IMR-90 (cell line): ENCODE data around the gene COL9A2. TPM values are rescaled to one million over a fixed set of nuclear protein-coding genes. Genes with fewer than 3 reads are reported as not detected.

Source experiments
- ATAC-seq: fragments of 200-7000 bp; cut with Tn5 transposase; 2 replicates; pipeline ENCODE4 v1.9.1; 2020; ENCODE audit warnings: low read depth, mild to moderate bottlenecking, moderate library complexity
- BruUV-seq: library from RNA; stranded (reverse); fragments of 400-500 nt; replicated peaks from 2 replicates; lab custom pipeline; 2021; lab: Mats Ljungman, UMichigan
- CTCF ChIA-PET: fragments of 300-600 bp; formaldehyde crosslinking; extraction: SDS; loops from one replicate; lab custom pipeline; 2021; ENCODE audit warnings: antibody characterized with exemption; lab: Yijun Ruan, JAX
- POLR2A ChIA-PET: fragments of 300-600 bp; sonication (Branson Sonifier 250); formaldehyde crosslinking; loops from one replicate; lab custom pipeline; 2022; ENCODE audit warnings: antibody characterized with exemption; ENCODE audit not compliant: unreplicated experiment; lab: Charles Lee
- DNase-seq: peaks from one replicate; pipeline ENCODE4 v3.0.0; 2013
- H2AFZ ChIP-seq: replicated peaks from 2 replicates; pipeline ENCODE3; 2013; ENCODE audit warnings: low read length, mild to moderate bottlenecking; ENCODE audit not compliant: poor library complexity
- H2AK5ac ChIP-seq: 2 replicates; pipeline ENCODE4 v1.6.1; 2013; ENCODE audit warnings: low read depth, low read length, inconsistent platforms
- H2AK9ac ChIP-seq: replicated peaks from 2 replicates; pipeline ENCODE3; 2013; ENCODE audit warnings: mild to moderate bottlenecking, low read depth, low read length, moderate library complexity; ENCODE audit not compliant: poor library complexity
- H2BK120ac ChIP-seq: 2 replicates; pipeline ENCODE4 v1.6.1; 2013; ENCODE audit warnings: low read depth, low read length, inconsistent platforms
- H2BK15ac ChIP-seq: 3 replicates; pipeline ENCODE4 v1.6.1; 2013; ENCODE audit warnings: low read depth, low read length, inconsistent platforms
- H2BK20ac ChIP-seq: 2 replicates; pipeline ENCODE4 v1.6.1; 2013; ENCODE audit warnings: low read depth, mild to moderate bottlenecking, inconsistent platforms, low read length, moderate library complexity
- H2BK5ac ChIP-seq: 2 replicates; pipeline ENCODE4 v1.6.1; 2013; ENCODE audit warnings: mild to moderate bottlenecking, low read depth, low read length, inconsistent platforms; ENCODE audit not compliant: poor library complexity, severe bottlenecking
- H3K14ac ChIP-seq: replicated peaks from 2 replicates; pipeline ENCODE4 v1.6.1; 2013; ENCODE audit warnings: low read depth, low read length, inconsistent platforms
- H3K18ac ChIP-seq: 2 replicates; pipeline ENCODE4 v1.6.1; 2013; ENCODE audit warnings: low read depth, low read length, control low read depth
- H3K23ac ChIP-seq: 2 replicates; pipeline ENCODE4 v1.6.1; 2013; ENCODE audit warnings: low read depth, low read length, inconsistent platforms
- H3K27ac ChIP-seq: 2 replicates; pipeline ENCODE4 v1.5.1; 2013; ENCODE audit warnings: mild to moderate bottlenecking, control low read depth, low read length; ENCODE audit not compliant: insufficient read depth
- H3K27me3 ChIP-seq: 2 replicates; pipeline ENCODE4 v1.6.1; 2013; ENCODE audit warnings: low read length; ENCODE audit not compliant: control insufficient read depth, insufficient read depth
- H3K36me3 ChIP-seq: 2 replicates; pipeline ENCODE4 v1.6.1; 2013; ENCODE audit warnings: low read length, mixed read lengths; ENCODE audit not compliant: control insufficient read depth, insufficient read depth
- H3K4ac ChIP-seq: 2 replicates; pipeline ENCODE4 v1.6.1; 2013; ENCODE audit warnings: low read depth, low read length, inconsistent platforms
- H3K4me1 ChIP-seq: 2 replicates; pipeline ENCODE4 v1.6.1; 2013; ENCODE audit warnings: low read length, mixed read lengths; ENCODE audit not compliant: control insufficient read depth, insufficient read depth
- H3K4me2 ChIP-seq: 2 replicates; pipeline ENCODE4 v1.6.1; 2013; ENCODE audit warnings: low read depth, mild to moderate bottlenecking, control low read depth, low read length, moderate library complexity
- H3K4me3 ChIP-seq: 2 replicates; pipeline ENCODE4 v1.5.1; 2013; ENCODE audit warnings: low read depth, mild to moderate bottlenecking, control low read depth, low read length, moderate library complexity; ENCODE audit not compliant: insufficient read depth
- H3K56ac ChIP-seq: 2 replicates; pipeline ENCODE4 v1.6.1; 2013; ENCODE audit warnings: low read length, inconsistent platforms; ENCODE audit not compliant: insufficient read depth; ENCODE audit errors: extremely low read depth
- H3K79me1 ChIP-seq, 2 experiments: 2 replicates each; pipeline ENCODE4 v1.6.1; 2013; ENCODE audit warnings: low read length in 2 of 2, inconsistent platforms in 1 of 2, low read depth in 1 of 2
- H3K9ac ChIP-seq: 2 replicates; pipeline ENCODE4 v1.6.1; 2013; ENCODE audit warnings: low read depth, low read length, control low read depth
- H3K9me1 ChIP-seq: 2 replicates; pipeline ENCODE4 v1.6.1; 2013; ENCODE audit warnings: low read length, inconsistent platforms; ENCODE audit not compliant: insufficient read depth
- H3K9me3 ChIP-seq: 2 replicates; pipeline ENCODE4 v1.6.1; 2013; ENCODE audit warnings: low read length; ENCODE audit not compliant: control insufficient read depth, insufficient read depth
- H4K20me1 ChIP-seq: 2 replicates; pipeline ENCODE4 v1.6.1; 2013; ENCODE audit warnings: low read length, inconsistent platforms; ENCODE audit not compliant: insufficient read depth
- H4K5ac ChIP-seq: 2 replicates; pipeline ENCODE4 v1.6.1; 2013; ENCODE audit warnings: mild to moderate bottlenecking, low read depth, low read length, control low read depth
- H4K8ac ChIP-seq, 2 experiments: 2 replicates each; pipeline ENCODE4 v1.6.1; 2013; ENCODE audit warnings: low read depth in 2 of 2, low read length in 2 of 2, control low read depth in 1 of 2, inconsistent platforms in 1 of 2
- H4K91ac ChIP-seq: 2 replicates; pipeline ENCODE4 v1.6.1; 2013; ENCODE audit warnings: low read depth, low read length, inconsistent platforms; ENCODE audit not compliant: insufficient read depth
- ELK1 ChIP-seq: fragments of 150-350 bp; IDR thresholded peaks from 2 replicates; pipeline ENCODE4 v1.6.1; 2016; ENCODE audit warnings: low read depth, mild to moderate bottlenecking, low read length, moderate library complexity, borderline replicate concordance
- FOS ChIP-seq: fragments of 150-350 bp; IDR thresholded peaks from 2 replicates; pipeline ENCODE4 v1.6.1; 2016; ENCODE audit warnings: low read depth, low read length
- MAFK ChIP-seq: IDR thresholded peaks from 2 replicates; pipeline ENCODE4 v1.6.1; 2012; ENCODE audit warnings: low read depth, low read length, improper control_type of control experiment
- MAZ ChIP-seq: IDR thresholded peaks from 2 replicates; pipeline ENCODE4 v1.6.1; 2012; ENCODE audit warnings: low read depth, mild to moderate bottlenecking, low read length, improper control_type of control experiment, moderate library complexity, borderline replicate concordance
- MXI1 ChIP-seq: IDR thresholded peaks from 2 replicates; pipeline ENCODE4 v1.6.1; 2012; ENCODE audit warnings: low read depth, mild to moderate bottlenecking, low read length, moderate library complexity, borderline replicate concordance
- NFE2L2 ChIP-seq: fragments of 150-350 bp; IDR thresholded peaks from 2 replicates; pipeline ENCODE4 v1.6.1; 2016; ENCODE audit warnings: low read depth, mild to moderate bottlenecking, low read length
- POLR2A ChIP-seq: IDR thresholded peaks from 2 replicates; pipeline ENCODE4 v1.6.1; 2012; ENCODE audit warnings: mild to moderate bottlenecking, low read depth, low read length
- RAD21 ChIP-seq: IDR thresholded peaks from 2 replicates; pipeline ENCODE4 v1.6.1; 2012; ENCODE audit warnings: low read length, improper control_type of control experiment
- RCOR1 ChIP-seq: IDR thresholded peaks from 2 replicates; pipeline ENCODE4 v1.6.1; 2012; ENCODE audit warnings: mild to moderate bottlenecking, low read length, improper control_type of control experiment; ENCODE audit not compliant: insufficient replicate concordance
- USF2 ChIP-seq: fragments of 150-350 bp; IDR thresholded peaks from 2 replicates; pipeline ENCODE4 v1.6.1; 2017; ENCODE audit warnings: mild to moderate bottlenecking, antibody characterized with exemption, low read length, low read depth
- WGBS, 2 experiments: methylation state at CpG; one replicate each; pipeline versions ENCODE4 v1.1.5 to v1.1.7; 2013; ENCODE audit warnings: missing lambda C conversion rate in 2 of 2; ENCODE audit not compliant: insufficient read length in 1 of 2; ENCODE audit errors: extremely low coverage in 2 of 2; 5-methylcytosine and 5-hydroxymethylcytosine counted together
- dilution Hi-C: fragments of 300-500 bp; cut with HindIII; formaldehyde crosslinking; loops from one replicate; pipeline ENCODE4 v1.14.3; 2018; ENCODE audit warnings: low sequenced_read_pairs; ENCODE audit not compliant: unreplicated experiment
- in situ Hi-C: fragments of 300-500 bp; cut with MboI; formaldehyde crosslinking; loops from 3 replicates; pipeline ENCODE4 v1.14.3; 2019; ENCODE audit warnings: low sequenced_read_pairs, inconsistent platforms, mixed read lengths
- intact Hi-C: fragments of 100-400 bp; cut with micrococcal nuclease; formaldehyde crosslinking; loops from 2 replicates; pipeline ENCODE4 v1.10.0; 2022
- polyA plus RNA-seq, 3 experiments: library from polyadenylated mRNA; depleted of rRNA; stranded (reverse); fragments of >200 nt; gene quantifications; 2 replicates each; pipeline ENCODE4 v1.2.3, GENCODE V29; 2012; ENCODE audit warnings: low replicate concordance in 1 of 3
- total RNA-seq: library from RNA; depleted of rRNA; stranded (reverse); fragments of >200 nt; gene quantifications from 2 replicates; pipeline ENCODE4 v1.2.3, GENCODE V29; 2012

The COL9A2 gene
- total and polyA plus RNA-seq, 2 of the 4 experiments (the other 2 are of a cell fraction), result 0.90 to 1.6 TPM

- no peak for TF ChIP-seq USF2
Observed at GRCh38 chr1:40312238-40313205, 4.6 kb downstream of the COL9A2 start (continued).

DNA sequence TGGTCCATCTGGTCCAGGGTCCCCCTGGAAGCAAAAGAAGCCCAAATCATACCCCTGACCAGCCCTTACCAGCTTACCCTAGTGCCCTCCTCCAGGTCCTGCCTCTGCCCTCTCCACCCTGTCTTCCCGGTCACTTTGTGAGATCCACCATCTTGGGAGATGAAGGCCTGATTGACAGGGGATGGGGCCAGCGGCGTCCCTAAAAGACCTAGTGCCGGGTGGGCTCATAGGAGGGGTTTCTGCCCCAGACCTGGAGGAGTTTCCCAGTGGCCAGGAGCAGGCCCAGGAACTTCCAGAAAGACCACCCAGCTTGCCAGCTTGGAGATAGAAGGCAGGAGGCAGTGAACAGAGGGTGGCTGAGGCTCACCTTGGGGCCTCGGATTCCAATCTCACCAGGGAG, 5.4 kb downstream of the COL9A2 start:
- Histone ChIP-seq H2BK120ac (no peak overlapping the region), H2AK9ac (no peak overlapping the region), H2AK5ac (no peak overlapping the region), H3K4me3 (no peak overlapping the region), H2BK15ac (no peak overlapping the region), H3K23ac (no peak overlapping the region), H3K4me1 (peaks cover 10% of the 10 kb centered on the region; the same call in 1 of the 2 replicates), H3K9me3 (no peaks in the 10 kb centered on the region), H2BK5ac (no peak overlapping the region), H3K4me2 (no peak overlapping the region), H4K91ac (no peak overlapping the region), H3K4ac (no peak overlapping the region), H3K36me3 (no peaks in the 10 kb centered on the region), H4K20me1 (no peaks in the 10 kb centered on the region), H3K27me3 (peaks cover 11% of the 10 kb centered on the region), H3K9ac (no peak overlapping the region), H2BK20ac (no peak overlapping the region), H3K27ac (no peak overlapping the region), H4K5ac (no peak overlapping the region), H3K56ac (no peak overlapping the region), H3K79me1 (no peaks in the 10 kb centered on the region), H3K18ac (no peak overlapping the region), H3K9me1 (peaks cover 3% of the 10 kb centered on the region; the same call in 1 of the 2 replicates), H3K14ac (no peak overlapping the region), H4K8ac (no peak overlapping the region), H2AFZ (no peak overlapping the region)
- POLR2A ChIA-PET, result no interaction called here
- no TSS peak for BruUV-seq
- no peak for ATAC-seq
- in situ Hi-C loops, result no loop called here
- DNase-seq, result no peak
- CTCF ChIA-PET, result no interaction called here
- 71% methylated on average over 2 of the region's 5 CpGs; no CpG with 5 or more reads in 1 of the 2 experiments for WGBS, 2 experiments
- dilution Hi-C loops, result no loop called here
- intact Hi-C loops, result no loop called here
- TF ChIP-seq RAD21, result no peak
- TF ChIP-seq USF2, result no peak
- no peak for TF ChIP-seq MAZ
- no peak for TF ChIP-seq MXI1
- no peak for TF ChIP-seq MAFK
- no peak for TF ChIP-seq ELK1
- TF ChIP-seq POLR2A, result no peak
- TF ChIP-seq FOS, result no peak
- no peak for TF ChIP-seq NFE2L2
- no peak for TF ChIP-seq RCOR1
